Endothelial cell of umbilical vein (primary cell): ENCODE results near the gene ITGA3.

ENCODE experiments used
- CTCF ChIP-seq, 2 donors: IDR thresholded peaks; 1 replicate in 1 of 2; 2 replicates in 1 of 2; pipeline ENCODE4 v1.5.1; 2011; ENCODE audit warnings: low read length in 2 of 2, mild to moderate bottlenecking in 2 of 2, moderate library complexity in 2 of 2, control low read depth in 1 of 2, inconsistent platforms in 1 of 2, low read depth in 1 of 2; ENCODE audit not compliant: insufficient read depth in 1 of 2; ENCODE audit errors: extremely low read depth in 1 of 2
- EZH2 ChIP-seq: IDR thresholded peaks from 2 replicates; pipeline ENCODE4 v1.6.1; 2012; ENCODE audit warnings: borderline replicate concordance, low read depth, mild to moderate bottlenecking, moderate library complexity, low read length, inconsistent platforms; ENCODE audit not compliant: severe bottlenecking
- POLR2A ChIP-seq: IDR thresholded peaks from 2 replicates; pipeline ENCODE4 v1.6.1; 2012; ENCODE audit warnings: low read depth, mild to moderate bottlenecking, control low read depth, low read length
- POLR2AphosphoS5 ChIP-seq: IDR thresholded peaks from 2 replicates; pipeline ENCODE4 v1.6.1; 2012; ENCODE audit warnings: low read depth, mild to moderate bottlenecking, control low read depth, low read length, moderate library complexity; ENCODE audit not compliant: insufficient read depth

- TF ChIP-seq CTCF (IDR thresholded peaks at IDR 0.05; ENCODE audit: extremely low read depth in 1 of 2, insufficient read depth in 1 of 2, low read depth in 1 of 2, low read length in 2 of 2) (no peak), POLR2A (peak; percentile 37), POLR2AphosphoS5 (peak; percentile 17), EZH2 (no peak)
Observed at GRCh38 chr17:50132104-50132794, 76.3 kb downstream of the ITGA3 start.
